Lower lobe of right lung (tissue), 2 donors: Measurements from ENCODE around the gene RNFT2. TPM values are rescaled to one million over a fixed set of nuclear protein-coding genes. Genes with fewer than 3 reads are reported as not detected.
"Not testable (repeated sequence)": the region's sequence is repeated elsewhere in the genome, so short reads cannot be mapped to it uniquely, and the experiment has no call there.

Source experiments
- ATAC-seq, 2 donors: fragments of 200-7000 bp; cut with Tn5 transposase; one replicate each; pipeline ENCODE4 v1.9.1; 2020 to 2022; ENCODE audit warnings: mild to moderate bottlenecking in 2 of 2, moderate library complexity in 2 of 2
- DNase-seq: peaks from one replicate; pipeline ENCODE4 v3.0.0-alpha.2; 2020
- H3K27ac ChIP-seq: fragments of 200-600 bp; one replicate; pipeline ENCODE4 v1.8.0; 2022
- H3K27me3 ChIP-seq: fragments of 200-600 bp; one replicate; pipeline ENCODE4 v1.8.0; 2022; ENCODE audit warnings: low read depth
- H3K36me3 ChIP-seq: fragments of 200-600 bp; one replicate; pipeline ENCODE4 v1.8.0; 2022; ENCODE audit warnings: mild to moderate bottlenecking
- H3K4me1 ChIP-seq: fragments of 200-600 bp; one replicate; pipeline ENCODE4 v1.8.0; 2022
- H3K4me3 ChIP-seq: fragments of 200-600 bp; one replicate; pipeline ENCODE4 v1.8.0; 2022; ENCODE audit warnings: mild to moderate bottlenecking
- H3K9me3 ChIP-seq: fragments of 200-600 bp; one replicate; pipeline ENCODE4 v1.8.0; 2022
- CTCF ChIP-seq: fragments of 200-600 bp; IDR thresholded peaks from one replicate; pipeline ENCODE4 v1.8.0; 2022; ENCODE audit warnings: antibody characterized with exemption, mild to moderate bottlenecking
- intact Hi-C: fragments of 100-400 bp; cut with DNase I; formaldehyde crosslinking; loops from one replicate; pipeline ENCODE4 v1.11.0; 2022
- total RNA-seq: library from RNA; stranded (reverse); fragmentation: NEBNext Ultra II Directional; extraction: Animal tissue kit (Norgen Biotek cat#: 25700); gene quantifications from one replicate; pipeline ENCODE4 v1.2.1, GENCODE V29; 2021
- donor health status: DM: no; HTN: yes; CAD: no; lungs with severe emphysema.

RNFT2 gene
- total RNA-seq, 1 donor from 2014 or later, result 3.3 TPM

DNA sequence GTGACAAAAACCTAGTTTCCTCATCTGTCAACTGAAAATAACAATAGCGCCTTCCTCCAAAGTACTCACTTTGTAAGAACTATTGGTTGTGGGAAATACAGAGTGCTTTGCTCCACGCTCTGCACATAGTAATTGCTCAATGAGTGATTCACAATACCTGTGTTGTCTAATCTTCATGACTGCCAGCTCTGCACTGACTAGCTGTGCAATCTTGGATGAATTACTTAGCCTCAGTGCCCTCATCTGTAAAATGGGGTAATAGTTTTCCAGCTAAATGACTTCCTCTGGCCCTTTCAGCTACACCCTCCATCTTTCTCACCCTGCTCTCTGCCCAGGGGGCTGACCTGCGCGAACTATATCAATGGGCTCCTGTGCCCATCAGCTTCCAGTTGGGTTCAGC is 42.8 kb downstream of the RNFT2 start:
- no peak for ATAC-seq
- no peak overlapping the region for H3K4me3 ChIP-seq
- intact Hi-C loops, result no loop called here
- H3K27me3 ChIP-seq, result no peaks in the 10 kb centered on the region
- H3K27ac ChIP-seq, result no peak overlapping the region
- H3K36me3 ChIP-seq, result no peaks in the 10 kb centered on the region
- no peaks in the 10 kb centered on the region for H3K9me3 ChIP-seq
- no peak for TF ChIP-seq CTCF
- no peak for DNase-seq
- H3K4me1 ChIP-seq, result no peaks in the 10 kb centered on the region

- H3K27ac ChIP-seq, result no peak overlapping the region
- no peaks in the 10 kb centered on the region for H3K9me3 ChIP-seq
- H3K36me3 ChIP-seq, result no peaks in the 10 kb centered on the region
- no peak for TF ChIP-seq CTCF
- no peaks in the 10 kb centered on the region for H3K27me3 ChIP-seq
- no peaks in the 10 kb centered on the region for H3K4me1 ChIP-seq
- no peak overlapping the region for H3K4me3 ChIP-seq
- ATAC-seq (peak; percentile 93), DNase-seq (peak; percentile 66)
- intact Hi-C loops, result no loop called here
Observed at GRCh38 chr12:116783525-116784237, 45.6 kb downstream of the RNFT2 start.

DNA sequence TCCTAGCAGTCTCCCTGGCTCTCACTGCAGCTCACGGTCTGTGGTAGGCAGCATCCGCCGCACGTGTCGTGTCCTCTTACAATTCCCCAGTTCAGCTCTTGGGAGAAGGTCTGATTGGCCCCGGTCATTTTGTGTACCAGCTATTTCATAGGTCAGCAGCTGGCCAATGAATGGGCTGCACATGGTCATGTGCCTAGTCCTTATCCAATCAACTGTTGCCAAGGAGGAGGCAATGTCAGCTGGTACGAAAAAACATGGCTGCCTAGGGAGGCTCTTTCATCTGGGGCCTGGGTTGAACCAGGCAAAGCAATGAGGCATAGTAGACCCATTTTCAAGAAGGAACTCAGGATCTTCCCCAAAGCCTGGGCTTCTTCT is 46.1 kb downstream of the RNFT2 start:
- intact Hi-C loops, result no loop called here
- no peak for DNase-seq

DNA sequence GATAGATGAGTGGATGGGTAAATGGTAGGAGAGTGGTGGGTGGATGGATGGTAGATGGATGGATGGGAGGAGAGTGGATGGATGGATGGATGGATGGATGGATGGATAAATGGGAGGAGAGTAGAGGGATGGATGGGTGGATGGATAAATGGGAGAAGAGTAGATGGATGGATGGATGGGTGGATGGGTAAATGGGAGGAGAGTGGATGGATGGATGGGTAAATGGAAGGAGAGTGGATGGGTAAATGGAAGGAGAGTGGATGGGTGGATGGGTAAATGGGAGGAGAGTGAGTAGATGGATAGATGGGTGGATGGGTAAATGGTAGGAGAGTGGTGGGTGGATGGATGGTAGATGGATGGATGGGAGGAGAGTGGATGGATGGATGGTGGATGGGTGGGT is 51.4 kb downstream of the RNFT2 start:
- intact Hi-C loops, H3K27ac ChIP-seq, DNase-seq, ATAC-seq, H3K36me3 ChIP-seq, H3K9me3 ChIP-seq, H3K27me3 ChIP-seq, H3K4me3 ChIP-seq, H3K4me1 ChIP-seq: not testable (repeated sequence)

More for the DNA sequence above, 46.1 kb downstream of the RNFT2 start:
- no peak for ATAC-seq
- Histone ChIP-seq H3K36me3 (no peaks in the 10 kb centered on the region), H3K4me1 (no peaks in the 10 kb centered on the region), H3K9me3 (no peaks in the 10 kb centered on the region), H3K27ac (no peak overlapping the region), H3K27me3 (no peaks in the 10 kb centered on the region), H3K4me3 (no peak overlapping the region)
- TF ChIP-seq CTCF, result no peak

GRCh38 chr12:116790066-116790465 is 52.0 kb downstream of the RNFT2 start:
- H3K27ac ChIP-seq, result no peak overlapping the region
- H3K36me3 ChIP-seq, result no peaks in the 10 kb centered on the region
- no peaks in the 10 kb centered on the region for H3K27me3 ChIP-seq
- intact Hi-C loops, result no loop called here
- no peaks in the 10 kb centered on the region for H3K9me3 ChIP-seq
- no peak for DNase-seq
- no peak for TF ChIP-seq CTCF
- no peak for ATAC-seq
- H3K4me3 ChIP-seq, result no peak overlapping the region
- no peaks in the 10 kb centered on the region for H3K4me1 ChIP-seq

DNA sequence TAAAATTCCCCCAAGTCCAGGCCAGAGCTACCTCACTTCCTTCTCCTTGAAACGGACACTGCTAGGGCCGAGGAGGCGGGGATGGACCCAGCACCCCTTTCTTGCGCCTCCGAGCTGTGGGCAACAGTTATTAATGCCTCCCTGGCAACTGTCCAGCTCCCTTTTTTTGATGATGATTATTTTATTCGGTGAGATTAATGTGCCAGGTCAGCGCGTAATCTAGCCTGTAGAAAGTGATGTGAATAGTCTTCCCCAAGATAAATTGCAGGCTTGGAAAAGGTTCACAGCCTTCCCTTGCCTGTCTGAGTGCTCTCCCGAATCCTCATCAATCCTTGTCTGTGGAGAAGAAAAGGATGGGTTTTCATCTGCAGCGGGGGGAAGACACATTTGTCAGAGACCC is 54.3 kb downstream of the RNFT2 start:
- Histone ChIP-seq H3K9me3 (no peaks in the 10 kb centered on the region), H3K27me3 (no peaks in the 10 kb centered on the region), H3K4me1 (no peaks in the 10 kb centered on the region), H3K4me3 (no peak overlapping the region), H3K36me3 (no peaks in the 10 kb centered on the region), H3K27ac (no peak overlapping the region)
- no peak for ATAC-seq
- intact Hi-C loops, result no loop called here
- no peak for TF ChIP-seq CTCF
- DNase-seq, result no peak
